AG08396 (cell line): ENCODE data around the gene GRK1.
"Not testable (repeated sequence)": the region's sequence is repeated elsewhere in the genome, so short reads cannot be mapped to it uniquely, and the experiment has no call there.

Source experiments
- DNase-seq: peaks from one replicate; pipeline ENCODE4 v3.0.0; 2012; ENCODE audit warnings: low spot score, mixed read lengths

The GRK1 gene

DNA sequence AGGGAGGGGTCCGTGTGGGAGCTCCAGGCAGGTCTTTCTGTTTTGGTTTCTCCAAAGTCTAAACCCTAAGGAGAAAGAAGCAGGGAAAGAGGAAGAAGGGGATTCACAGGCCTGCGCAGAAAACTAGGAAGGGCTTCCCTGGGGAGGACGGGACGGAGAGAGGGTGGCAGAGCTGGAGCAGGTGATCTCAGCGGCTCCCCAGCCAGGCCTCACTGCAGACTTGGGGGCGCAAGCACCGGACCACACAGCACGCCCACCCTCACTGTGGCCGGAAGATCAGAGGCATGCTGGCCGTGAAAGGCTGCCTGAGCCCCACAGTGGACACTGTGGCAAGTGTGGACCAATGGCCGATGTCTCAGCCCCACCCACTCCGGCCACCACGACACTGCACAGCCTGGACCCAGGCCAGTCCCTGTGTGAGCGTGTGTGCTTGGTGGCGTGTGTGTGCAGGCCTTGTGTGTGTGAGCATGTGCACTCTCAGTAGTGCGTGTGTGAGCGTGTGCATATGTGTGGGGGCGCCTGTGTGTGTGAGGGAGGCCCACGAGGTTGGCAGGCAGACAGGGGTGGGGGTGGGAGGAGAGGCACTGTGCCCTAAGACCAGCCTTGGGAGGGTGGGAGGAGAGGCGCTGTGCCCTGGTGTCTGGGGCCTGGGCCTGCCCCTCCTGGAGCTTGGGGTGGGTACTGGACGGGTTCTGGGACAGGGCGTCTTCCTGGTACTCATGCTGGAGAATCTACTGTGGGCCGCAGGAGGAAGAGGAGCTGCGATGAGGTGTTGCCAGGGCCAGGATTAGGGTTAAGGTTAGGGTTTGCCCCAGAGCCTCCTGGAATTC lies 76.6 kb downstream of the GRK1 start:
- DNase-seq = no peak

- no peak for DNase-seq
These were observed 77.4 kb downstream of the GRK1 start for GRCh38 chr13:113744197-113745000.

- DNase-seq = no peak
These were observed 78.0 kb downstream of the GRK1 start for GRCh38 chr13:113745059-113745458.

GRCh38 chr13:113745500-113746142 lies 78.6 kb downstream of the GRK1 start:
- not testable (repeated sequence) for DNase-seq

DNA sequence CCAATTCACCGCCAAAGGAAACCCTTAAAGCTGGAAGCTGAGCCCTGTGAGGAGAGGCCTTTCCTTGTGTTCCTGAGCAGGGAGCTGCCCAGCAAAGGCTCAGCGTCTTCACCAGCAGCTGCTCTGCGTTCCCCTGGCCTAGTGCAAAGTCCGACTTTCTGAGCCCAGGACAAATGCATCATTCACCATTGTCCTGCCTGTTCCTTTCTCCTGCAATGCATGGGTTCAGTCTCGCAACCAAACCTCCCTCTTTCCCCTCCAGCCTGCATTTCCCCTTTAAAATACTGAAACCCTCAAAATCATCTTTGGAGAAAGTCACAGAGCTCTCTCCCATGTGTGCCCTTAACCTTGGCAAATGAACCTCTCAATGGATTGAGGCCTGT lies 79.1 kb downstream of the GRK1 start:
- no peak for DNase-seq

DNA sequence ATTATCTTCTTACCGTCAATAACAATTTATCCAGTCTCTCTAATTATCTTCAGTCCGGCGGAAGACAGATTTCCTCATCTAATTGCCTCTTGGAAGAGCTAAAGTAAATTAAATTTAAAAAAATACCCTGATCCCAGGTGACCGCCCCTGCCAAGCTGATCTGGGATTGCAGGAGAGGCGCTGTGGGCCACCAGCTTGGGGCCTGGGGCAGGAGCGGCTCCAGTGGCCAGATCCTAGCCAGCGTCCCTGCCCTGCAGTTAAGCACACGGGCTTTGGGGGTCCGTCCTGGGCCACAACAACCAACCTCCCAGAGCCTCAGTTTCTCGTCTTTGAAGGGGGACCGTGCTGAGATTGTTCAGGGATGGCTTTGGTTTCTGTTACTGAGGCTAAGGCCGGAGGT lies 79.7 kb downstream of the GRK1 start:
- DNase-seq = no peak

GRCh38 chr13:113747291-113747833 lies 80.3 kb downstream of the GRK1 start:
- no peak for DNase-seq

DNA sequence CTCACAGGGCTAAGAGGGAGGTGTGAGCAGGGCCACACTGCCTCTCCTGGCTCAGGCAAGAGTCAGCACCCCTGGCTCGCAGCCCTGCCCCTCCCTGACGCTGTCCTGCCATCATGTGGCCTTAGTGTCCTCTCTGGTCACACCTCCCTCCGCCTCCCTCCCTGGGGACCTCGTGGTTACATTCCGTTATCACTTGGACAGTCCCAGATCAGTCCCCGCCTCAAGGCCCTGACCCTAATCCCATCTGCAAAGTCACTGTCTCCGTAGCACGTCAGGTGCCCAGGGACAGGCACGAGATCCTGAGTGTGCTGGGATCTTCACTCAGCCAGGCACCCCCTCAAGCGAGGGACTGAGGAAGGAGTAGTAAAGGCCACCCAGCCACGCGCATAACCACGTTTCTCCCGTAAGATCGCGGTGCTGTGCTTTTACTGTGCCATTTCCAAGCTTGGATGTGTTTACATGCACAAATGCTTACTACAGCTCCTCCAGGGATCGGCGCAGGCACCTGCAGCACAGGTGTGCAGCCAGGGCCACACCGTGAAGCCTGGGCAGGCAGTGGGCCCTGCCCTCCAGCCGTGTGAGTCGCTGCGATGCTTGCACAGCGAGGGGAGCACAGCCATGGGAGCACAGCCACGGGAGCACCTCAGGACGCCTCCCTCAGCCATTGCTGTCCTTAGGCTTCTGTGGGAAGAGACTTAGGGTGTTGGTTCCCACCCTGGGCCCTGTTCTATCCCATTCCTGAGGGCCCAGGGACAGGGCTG lies 81.3 kb downstream of the GRK1 start:
- no peak for DNase-seq

GRCh38 chr13:113748862-113749451 lies 81.9 kb downstream of the GRK1 start:
- DNase-seq = no peak

GRCh38 chr13:113749507-113749906 lies 82.5 kb downstream of the GRK1 start:
- DNase-seq = no peak

- no peak for DNase-seq
These were observed 82.9 kb downstream of the GRK1 start for GRCh38 chr13:113749967-113750366.

DNA sequence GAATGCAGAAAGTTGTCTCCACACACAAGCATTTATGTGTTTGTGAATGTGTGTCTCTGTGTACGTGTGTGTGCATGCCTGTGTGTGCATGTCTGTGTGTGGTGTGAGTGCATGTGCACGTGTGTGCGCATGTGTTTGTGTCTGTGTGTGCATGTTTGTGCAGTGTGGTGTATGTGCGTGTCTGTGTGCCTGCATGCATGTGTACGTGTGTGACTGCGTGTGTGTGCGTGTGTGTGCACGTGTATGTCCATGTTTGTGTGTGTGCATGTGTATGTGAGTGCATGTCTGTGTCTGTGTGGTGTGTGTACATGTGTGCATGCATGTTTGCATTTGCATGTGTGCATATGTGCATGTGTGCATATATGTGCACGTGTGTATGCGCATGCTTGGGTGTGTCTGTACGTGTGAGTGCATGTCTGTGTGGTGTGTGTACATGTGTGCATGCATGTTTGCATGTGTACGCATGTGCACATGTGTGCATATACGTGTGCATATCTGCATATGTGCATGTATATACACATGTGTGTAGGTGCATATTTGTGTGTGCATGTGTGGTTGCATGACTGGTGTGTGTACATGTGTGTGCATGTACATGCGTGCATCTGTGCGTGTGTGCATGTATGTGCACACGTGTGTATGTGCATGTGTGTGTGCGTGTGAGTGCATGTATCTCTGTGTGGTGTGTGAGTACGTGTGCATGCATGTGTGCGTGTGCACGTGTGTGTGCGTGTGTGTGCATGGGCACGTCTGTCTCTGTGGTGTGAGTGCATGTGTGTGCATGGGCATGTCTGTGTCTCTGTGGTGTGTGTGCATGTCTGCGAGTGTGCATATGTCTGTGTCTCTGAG lies 83.8 kb downstream of the GRK1 start:
- DNase-seq = no peak

GRCh38 chr13:113751491-113751890 lies 84.5 kb downstream of the GRK1 start:
- no peak for DNase-seq

DNA sequence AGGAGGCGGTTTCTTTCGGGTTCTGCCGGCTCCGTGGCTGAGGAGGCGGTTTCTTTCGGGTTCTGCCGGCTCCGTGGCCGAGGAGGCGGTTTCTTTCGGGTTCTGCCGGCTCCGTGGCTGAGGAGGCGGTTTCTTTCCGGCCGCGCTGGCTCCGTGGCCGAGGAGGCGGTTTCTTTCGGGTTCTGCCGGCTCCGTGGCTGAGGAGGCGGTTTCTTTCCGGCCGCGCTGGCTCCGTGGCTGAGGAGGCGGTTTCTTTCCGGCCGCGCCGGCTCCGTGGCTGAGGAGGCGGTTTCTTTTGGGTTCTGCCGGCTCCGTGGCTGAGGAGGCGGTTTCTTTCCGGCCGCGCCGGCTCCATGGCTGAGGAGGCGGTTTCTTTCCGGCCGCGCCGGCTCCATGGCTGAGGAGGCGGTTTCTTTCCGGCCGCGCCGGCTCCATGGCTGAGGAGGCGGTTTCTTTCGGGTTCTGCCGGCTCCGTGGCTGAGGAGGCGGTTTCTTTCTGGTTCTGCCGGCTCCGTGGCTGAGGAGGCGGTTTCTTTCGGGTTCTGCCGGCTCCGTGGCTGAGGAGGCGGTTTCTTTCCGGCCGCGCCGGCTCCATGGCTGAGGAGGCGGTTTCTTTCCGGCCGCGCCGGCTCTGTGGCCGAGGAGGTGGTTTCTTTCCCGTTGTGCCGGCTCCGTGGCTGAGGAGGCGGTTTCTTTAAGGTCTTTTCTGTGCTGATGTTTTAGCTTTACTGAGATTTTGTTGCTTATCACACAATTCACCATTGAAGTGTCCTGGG lies 85.4 kb downstream of the GRK1 start:
- DNase-seq = not testable (repeated sequence)

- DNase-seq = no peak
These were observed 86.2 kb downstream of the GRK1 start for GRCh38 chr13:113753171-113753570.

- DNase-seq = no peak
These were observed 87.2 kb downstream of the GRK1 start for GRCh38 chr13:113754242-113754641.

DNA sequence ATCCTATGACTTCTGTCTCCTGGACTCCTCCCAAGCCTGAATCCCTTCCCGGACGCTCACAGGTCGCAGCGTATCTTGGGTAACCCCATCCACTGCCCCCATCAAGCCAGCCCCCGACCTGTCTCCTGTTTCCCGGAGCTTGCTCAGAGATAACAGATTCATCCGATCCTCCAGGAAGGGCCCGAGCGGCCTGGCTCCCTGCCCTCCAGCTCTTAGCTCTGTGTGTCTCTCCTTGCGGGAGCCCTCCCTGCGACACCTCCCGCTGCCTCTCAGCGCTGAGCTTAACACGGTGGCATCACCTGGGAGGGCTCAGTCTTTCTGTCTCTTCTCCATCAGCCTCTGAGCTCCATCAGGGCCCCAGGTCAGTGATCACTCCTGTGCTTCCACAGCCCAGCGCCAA lies 87.7 kb downstream of the GRK1 start:
- DNase-seq = no peak

GRCh38 chr13:113756441-113757097 lies 89.5 kb downstream of the GRK1 start:
- no peak for DNase-seq
